Measurements from ENCODE around the gene MEIOC.

- TF ChIP-seq, protein P1, sequence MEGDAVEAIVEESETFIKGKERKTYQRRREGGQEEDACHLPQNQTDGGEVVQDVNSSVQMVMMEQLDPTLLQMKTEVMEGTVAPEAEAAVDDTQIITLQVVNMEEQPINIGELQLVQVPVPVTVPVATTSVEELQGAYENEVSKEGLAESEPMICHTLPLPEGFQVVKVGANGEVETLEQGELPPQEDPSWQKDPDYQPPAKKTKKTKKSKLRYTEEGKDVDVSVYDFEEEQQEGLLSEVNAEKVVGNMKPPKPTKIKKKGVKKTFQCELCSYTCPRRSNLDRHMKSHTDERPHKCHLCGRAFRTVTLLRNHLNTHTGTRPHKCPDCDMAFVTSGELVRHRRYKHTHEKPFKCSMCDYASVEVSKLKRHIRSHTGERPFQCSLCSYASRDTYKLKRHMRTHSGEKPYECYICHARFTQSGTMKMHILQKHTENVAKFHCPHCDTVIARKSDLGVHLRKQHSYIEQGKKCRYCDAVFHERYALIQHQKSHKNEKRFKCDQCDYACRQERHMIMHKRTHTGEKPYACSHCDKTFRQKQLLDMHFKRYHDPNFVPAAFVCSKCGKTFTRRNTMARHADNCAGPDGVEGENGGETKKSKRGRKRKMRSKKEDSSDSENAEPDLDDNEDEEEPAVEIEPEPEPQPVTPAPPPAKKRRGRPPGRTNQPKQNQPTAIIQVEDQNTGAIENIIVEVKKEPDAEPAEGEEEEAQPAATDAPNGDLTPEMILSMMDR (IDR thresholded peaks at IDR 0.05), result no peak
- no peak for TF ChIP-seq POLR2A (IDR thresholded peaks at IDR 0.05)
Measured at GRCh38 chr17:44688675-44689476, 32.6 kb downstream of the MEIOC start.
